ENCODE results near the gene RFFL. TPM values are rescaled to one million over a fixed set of nuclear protein-coding genes. Genes with fewer than 3 reads are reported as not detected.
"Not testable (repeated sequence)": the region's sequence is repeated elsewhere in the genome, so short reads cannot be mapped to it uniquely, and the experiment has no call there.

The RFFL gene
- total RNA-seq, 2 donors from 2014 or later, result 12.2 to 20.1 TPM

- Histone ChIP-seq H3K9me3 (no peaks in the 10 kb centered on the region), H3K4me1 (no peaks in the 10 kb centered on the region), H3K36me3 (peaks cover 27% of the 10 kb centered on the region), H3K27ac (no peak overlapping the region), H3K4me3 (no peak overlapping the region), H3K27me3 (no peaks in the 10 kb centered on the region)
- no peak for DNase-seq (ENCODE audit: low spot score)
- no peak for TF ChIP-seq CTCF (IDR thresholded peaks at IDR 0.05)
These were observed 36.4 kb upstream of the RFFL start for GRCh38 chr17:35099908-35100307.

GRCh38 chr17:35097776-35098175 lies 34.3 kb upstream of the RFFL start:
- no peak for TF ChIP-seq CTCF (IDR thresholded peaks at IDR 0.05)
- Histone ChIP-seq H3K9me3 (no peaks in the 10 kb centered on the region), H3K27ac (no peak overlapping the region), H3K27me3 (no peaks in the 10 kb centered on the region), H3K4me3 (no peak overlapping the region), H3K4me1 (no peaks in the 10 kb centered on the region), H3K36me3 (peaks cover 20% of the 10 kb centered on the region)
- no peak for DNase-seq (ENCODE audit: low spot score)

- TF ChIP-seq CTCF (IDR thresholded peaks at IDR 0.05), result no peak
- no peaks in the 10 kb centered on the region for H3K4me1 ChIP-seq
- H3K27me3 ChIP-seq, result no peaks in the 10 kb centered on the region
- H3K27ac ChIP-seq, result no peak overlapping the region
- no peak for DNase-seq (ENCODE audit: low spot score)
- H3K9me3 ChIP-seq, result no peaks in the 10 kb centered on the region
- no peak overlapping the region for H3K4me3 ChIP-seq
- peaks cover 8% of the 10 kb centered on the region for H3K36me3 ChIP-seq
These were observed 32.2 kb upstream of the RFFL start for GRCh38 chr17:35095741-35096140.

- Histone ChIP-seq H3K4me3 (no peak overlapping the region), H3K27ac (no peak overlapping the region), H3K9me3 (no peaks in the 10 kb centered on the region), H3K36me3 (peaks cover under 1% of the 10 kb centered on the region), H3K4me1 (peaks cover 0 to under 1% of the 10 kb centered on the region in 2 donors), H3K27me3 (no peaks in the 10 kb centered on the region)
- no peak for TF ChIP-seq CTCF (IDR thresholded peaks at IDR 0.05)
- DNase-seq (ENCODE audit: low spot score), result no peak
These were observed 31.4 kb upstream of the RFFL start for GRCh38 chr17:35094902-35095301.

GRCh38 chr17:35090707-35091106 lies 27.2 kb upstream of the RFFL start:
- H3K36me3 ChIP-seq; DNase-seq (ENCODE audit: low spot score); H3K27me3 ChIP-seq; H3K9me3 ChIP-seq; H3K4me3 ChIP-seq; H3K27ac ChIP-seq: not testable (repeated sequence)
- peaks cover 0 to 13% of the 10 kb centered on the region in 2 donors for H3K4me1 ChIP-seq

GRCh38 chr17:35089586-35090296 lies 26.2 kb upstream of the RFFL start:
- no peaks in the 10 kb centered on the region for H3K36me3 ChIP-seq
- H3K27me3 ChIP-seq, result no peaks in the 10 kb centered on the region
- peak overlapping the region; percentile 52 to 93 for H3K27ac ChIP-seq
- H3K9me3 ChIP-seq, result no peaks in the 10 kb centered on the region
- peak overlapping the region; percentile 17 to 98 for H3K4me3 ChIP-seq
- peak in 1 of 2 donors; percentile 38 for TF ChIP-seq CTCF (IDR thresholded peaks at IDR 0.05)
- H3K4me1 ChIP-seq, result peaks cover 0 to 13% of the 10 kb centered on the region in 2 donors
- DNase-seq (ENCODE audit: low spot score), result no peak

Data from right atrium auricular region (tissue), 2 donors.